Smooth muscle cell (in vitro differentiated cells): Measurements from ENCODE around the gene ZNF787. TPM values are rescaled to one million over a fixed set of nuclear protein-coding genes. Genes with fewer than 3 reads are reported as not detected.

ENCODE experiments used
- DNase-seq: peaks from one replicate; lab custom pipeline; 2025; ENCODE audit not compliant: unreplicated experiment; lab: John Stamatoyannopoulos, UW
- H2AFZ ChIP-seq: fragments of 200-600 bp; sonication (generic); 2 replicates; pipeline ENCODE4 v1.6.0; 2016; ENCODE audit warnings: antibody characterized with exemption, low read depth, mild to moderate bottlenecking
- H3F3A ChIP-seq: fragments of 200-600 bp; sonication (generic); 2 replicates; pipeline ENCODE4 v1.6.0; 2017; ENCODE audit warnings: antibody characterized with exemption, low read depth
- H3K27ac ChIP-seq: fragments of 200-600 bp; sonication (generic); 2 replicates; pipeline ENCODE4 v1.5.1; 2016; ENCODE audit warnings: low read depth, mild to moderate bottlenecking
- H3K27me3 ChIP-seq: fragments of 200-600 bp; sonication (generic); 2 replicates; pipeline ENCODE4 v1.6.1; 2016; ENCODE audit warnings: low read depth, mild to moderate bottlenecking
- H3K36me3 ChIP-seq: fragments of 200-600 bp; sonication (generic); 2 replicates; pipeline ENCODE4 v1.5.1; 2016; ENCODE audit warnings: low read depth
- H3K4me1 ChIP-seq: fragments of 200-600 bp; sonication (generic); 2 replicates; pipeline ENCODE4 v1.5.1; 2016; ENCODE audit warnings: low read depth
- H3K4me2 ChIP-seq: fragments of 200-600 bp; sonication (generic); 2 replicates; pipeline ENCODE4 v1.6.0; 2016; ENCODE audit warnings: mild to moderate bottlenecking
- H3K4me3 ChIP-seq: fragments of 200-600 bp; sonication (generic); 2 replicates; pipeline ENCODE4 v1.5.1; 2016; ENCODE audit warnings: mild to moderate bottlenecking
- H3K79me2 ChIP-seq: fragments of 200-600 bp; sonication (generic); 2 replicates; pipeline ENCODE4 v1.6.0; 2016; ENCODE audit warnings: low read depth, mild to moderate bottlenecking
- H3K9ac ChIP-seq: fragments of 200-600 bp; sonication (generic); 2 replicates; pipeline ENCODE4 v1.6.0; 2016; ENCODE audit warnings: low read depth
- H3K9me3 ChIP-seq: fragments of 200-600 bp; sonication (generic); replicated peaks from 2 replicates; pipeline ENCODE4 v1.5.1; 2016; ENCODE audit warnings: low read depth
- H4K20me1 ChIP-seq: fragments of 200-600 bp; sonication (generic); 2 replicates; pipeline ENCODE4 v1.6.0; 2016; ENCODE audit warnings: low read depth
- CTCF ChIP-seq: fragments of 200-600 bp; sonication (generic); IDR thresholded peaks from 2 replicates; pipeline ENCODE4 v1.5.1; 2017; ENCODE audit warnings: borderline replicate concordance, mild to moderate bottlenecking, antibody characterized with exemption; ENCODE audit not compliant: insufficient read depth, poor library complexity, severe bottlenecking
- WGBS: methylation state at CpG from one replicate; pipeline ENCODE4 v1.1.7; 2016; ENCODE audit warnings: low lambda C conversion rate; 5-methylcytosine and 5-hydroxymethylcytosine counted together
- polyA plus RNA-seq: library from polyadenylated mRNA; unstranded; fragments of >200 nt; fragmentation: Nextera tagmentation; extraction: Ambion mirVana; gene quantifications from 2 replicates; pipeline ENCODE4 v1.2.1, GENCODE V29; 2016
- total RNA-seq: library from RNA; depleted of rRNA; stranded (reverse); fragments of >200 nt; gene quantifications from 2 replicates; pipeline ENCODE4 v1.2.3, GENCODE V29; 2014

The ZNF787 gene
- total and polyA plus RNA-seq, 2 experiments from 2014 or later: 10.0 to 20.3 TPM

GRCh38 chr19:56142897-56143434 is 21.9 kb upstream of the ZNF787 start:
- WGBS: 91% methylated on average over 4 of the region's 4 CpGs
- peaks cover 29% of the 10 kb centered on the region for H4K20me1 ChIP-seq
- H3K9me3 ChIP-seq: no peaks in the 10 kb centered on the region
- H3K27me3 ChIP-seq: no peaks in the 10 kb centered on the region
- H3K9ac ChIP-seq: no peak overlapping the region
- H3K36me3 ChIP-seq: no peaks in the 10 kb centered on the region
- no peak overlapping the region for H3K27ac ChIP-seq
- H2AFZ ChIP-seq: no peak overlapping the region
- no peak overlapping the region for H3K4me2 ChIP-seq
- H3K4me1 ChIP-seq: peaks cover 16% of the 10 kb centered on the region
- TF ChIP-seq CTCF: no peak
- peaks cover 7% of the 10 kb centered on the region for H3F3A ChIP-seq
- no peak for DNase-seq
- H3K79me2 ChIP-seq: peaks cover 45% of the 10 kb centered on the region
- no peak overlapping the region for H3K4me3 ChIP-seq

GRCh38 chr19:56142087-56142787 is 21.1 kb upstream of the ZNF787 start:
- peak overlapping the region; percentile 91 for H3K4me2 ChIP-seq
- no peaks in the 10 kb centered on the region for H3K36me3 ChIP-seq
- H3K27me3 ChIP-seq: no peaks in the 10 kb centered on the region
- H3K9ac ChIP-seq: peak overlapping the region; percentile 51
- peak overlapping the region; percentile 19 for H2AFZ ChIP-seq
- no peaks in the 10 kb centered on the region for H3K9me3 ChIP-seq
- H3K4me3 ChIP-seq: peak overlapping the region; percentile 79
- WGBS: 75% methylated on average over 17 of the region's 17 CpGs
- peaks cover 16% of the 10 kb centered on the region for H3K4me1 ChIP-seq
- H3K27ac ChIP-seq: peak overlapping the region; percentile 26
- peaks cover 29% of the 10 kb centered on the region for H4K20me1 ChIP-seq
- H3K79me2 ChIP-seq: peaks cover 45% of the 10 kb centered on the region
- TF ChIP-seq CTCF: no peak
- no peak for DNase-seq
- H3F3A ChIP-seq: peaks cover 7% of the 10 kb centered on the region

- WGBS: 40% methylated on average over 12 of the region's 26 CpGs
- H3K27me3 ChIP-seq: no peaks in the 10 kb centered on the region
- no peaks in the 10 kb centered on the region for H3K9me3 ChIP-seq
- peaks cover 29% of the 10 kb centered on the region for H4K20me1 ChIP-seq
- no peaks in the 10 kb centered on the region for H3K36me3 ChIP-seq
- H3K4me3 ChIP-seq: peak overlapping the region; percentile 79
- peak overlapping the region; percentile 19 for H2AFZ ChIP-seq
- peak overlapping the region; percentile 51 for H3K9ac ChIP-seq
- peaks cover 45% of the 10 kb centered on the region for H3K79me2 ChIP-seq
- H3K4me2 ChIP-seq: peak overlapping the region; percentile 91
- no peak for TF ChIP-seq CTCF
- peaks cover 16% of the 10 kb centered on the region for H3K4me1 ChIP-seq
- DNase-seq: no peak
- H3F3A ChIP-seq: peaks cover 7% of the 10 kb centered on the region
- H3K27ac ChIP-seq: no peak overlapping the region
Measured at GRCh38 chr19:56141417-56141993, 20.4 kb upstream of the ZNF787 start.
